NB4 (cell line): Measurements from ENCODE around the gene INCENP.

Source experiments
- DNase-seq: peaks from one replicate; pipeline ENCODE4 v3.0.0; 2010; ENCODE audit warnings: low read depth
- H3K4me3 ChIP-seq: one replicate; pipeline ENCODE4 v1.5.1; 2011; ENCODE audit warnings: mild to moderate bottlenecking, low read depth, low read length, moderate library complexity
- CTCF ChIP-seq: IDR thresholded peaks from one replicate; pipeline ENCODE4 v1.5.1; 2012; ENCODE audit warnings: low read depth, low read length
- MAX ChIP-seq: IDR thresholded peaks from 2 replicates; pipeline ENCODE4 v1.6.1; 2011; ENCODE audit warnings: low read depth, low read length
- MYC ChIP-seq: IDR thresholded peaks from 2 replicates; pipeline ENCODE4 v1.6.1; 2011; ENCODE audit warnings: low read depth, low read length
- POLR2A ChIP-seq: IDR thresholded peaks from 2 replicates; pipeline ENCODE4 v1.6.1; 2011; ENCODE audit warnings: mild to moderate bottlenecking; ENCODE audit not compliant: insufficient read length; ENCODE audit errors: extremely low read depth

Gene INCENP

GRCh38 chr11:62140304-62141110 is 16.7 kb downstream of the INCENP start:
- DNase-seq: no peak
- TF ChIP-seq MAX (no peak), POLR2A (no peak), CTCF (no peak), MYC (no peak)
- no peak overlapping the region for H3K4me3 ChIP-seq

- no peak for DNase-seq
- no peak overlapping the region for H3K4me3 ChIP-seq
- TF ChIP-seq MAX (no peak), POLR2A (no peak), MYC (no peak), CTCF (no peak)
Observed at GRCh38 chr11:62141111-62142042, 17.6 kb downstream of the INCENP start.

- no peak for DNase-seq
- TF ChIP-seq POLR2A (no peak), MAX (no peak), MYC (no peak), CTCF (no peak)
- no peak overlapping the region for H3K4me3 ChIP-seq
Observed at GRCh38 chr11:62142043-62142375, 18.2 kb downstream of the INCENP start.

GRCh38 chr11:62142921-62143320 is 19.1 kb downstream of the INCENP start:
- DNase-seq: no peak
- no peak overlapping the region for H3K4me3 ChIP-seq
- no peak for TF ChIP-seq POLR2A
- no peak for TF ChIP-seq MYC
- no peak for TF ChIP-seq CTCF
- no peak for TF ChIP-seq MAX

GRCh38 chr11:62143727-62144126 is 19.9 kb downstream of the INCENP start:
- no peak overlapping the region for H3K4me3 ChIP-seq
- TF ChIP-seq CTCF: peak; percentile 19
- TF ChIP-seq POLR2A: no peak
- TF ChIP-seq MYC: no peak
- TF ChIP-seq MAX: no peak
- DNase-seq: no peak
